Omental fat pad (tissue), 4 donors: Measurements from ENCODE around the gene TNIP3. TPM values are rescaled to one million over a fixed set of nuclear protein-coding genes. Genes with fewer than 3 reads are reported as not detected.
"Not testable (repeated sequence)": the region's sequence is repeated elsewhere in the genome, so short reads cannot be mapped to it uniquely, and the experiment has no call there.

ENCODE experiments used
- ATAC-seq: fragments of 150-250 bp; one replicate; pipeline ENCODE4 v1.9.1; 2016; ENCODE audit warnings: mild to moderate bottlenecking, moderate library complexity; ENCODE audit not compliant: low FRiP score
- DNase-seq: peaks from one replicate; pipeline ENCODE4 v3.0.0-alpha.2; 2019; ENCODE audit warnings: low spot score
- total RNA-seq, 4 donors: library from RNA; depleted of rRNA; stranded (reverse); fragments of >200 nt; gene quantifications; one replicate each; pipeline ENCODE4 v1.1.0, GENCODE V29; 2016
- TF ChIP-seq, protein P1 (sequence below), 3 donors: fragments of 450-650 bp; IDR thresholded peaks; one replicate each; pipeline ENCODE4 v1.5.1; 2016 to 2017; ENCODE audit warnings: antibody characterized with exemption in 3 of 3, mild to moderate bottlenecking in 3 of 3, moderate library complexity in 2 of 3

TNIP3 gene, protein sequence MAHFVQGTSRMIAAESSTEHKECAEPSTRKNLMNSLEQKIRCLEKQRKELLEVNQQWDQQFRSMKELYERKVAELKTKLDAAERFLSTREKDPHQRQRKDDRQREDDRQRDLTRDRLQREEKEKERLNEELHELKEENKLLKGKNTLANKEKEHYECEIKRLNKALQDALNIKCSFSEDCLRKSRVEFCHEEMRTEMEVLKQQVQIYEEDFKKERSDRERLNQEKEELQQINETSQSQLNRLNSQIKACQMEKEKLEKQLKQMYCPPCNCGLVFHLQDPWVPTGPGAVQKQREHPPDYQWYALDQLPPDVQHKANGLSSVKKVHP
- 1 to 10 TPM in 2 of 4 donors, not detected in 2; 1.3 to 1.7 TPM for total RNA-seq

DNA sequence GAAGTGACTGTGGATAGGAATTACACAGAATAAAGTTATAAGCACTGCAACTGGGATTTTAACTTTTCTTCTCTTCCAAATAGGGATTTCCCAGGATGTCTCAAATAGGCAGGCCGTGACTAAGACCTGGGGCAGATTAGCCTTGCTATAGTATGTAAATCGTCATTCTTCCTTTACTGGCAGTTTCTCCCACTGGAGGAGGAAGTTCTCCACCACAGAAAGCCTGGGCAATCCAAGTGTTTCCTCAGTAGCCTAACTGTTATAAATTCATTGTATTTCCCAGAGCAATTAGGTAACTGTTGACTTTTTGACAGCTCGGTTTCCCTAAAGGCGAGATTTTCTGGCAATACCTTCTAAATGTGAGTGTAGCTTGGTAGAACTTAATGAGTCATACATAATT, at the start of gene TNIP3:
Gene TNIP3, minus strand, starts transcription at position 31 of the 400 bp plus-strand sequence. CDS start 196 bp downstream, outside the sequence.
- ATAC-seq = no peak

DNA sequence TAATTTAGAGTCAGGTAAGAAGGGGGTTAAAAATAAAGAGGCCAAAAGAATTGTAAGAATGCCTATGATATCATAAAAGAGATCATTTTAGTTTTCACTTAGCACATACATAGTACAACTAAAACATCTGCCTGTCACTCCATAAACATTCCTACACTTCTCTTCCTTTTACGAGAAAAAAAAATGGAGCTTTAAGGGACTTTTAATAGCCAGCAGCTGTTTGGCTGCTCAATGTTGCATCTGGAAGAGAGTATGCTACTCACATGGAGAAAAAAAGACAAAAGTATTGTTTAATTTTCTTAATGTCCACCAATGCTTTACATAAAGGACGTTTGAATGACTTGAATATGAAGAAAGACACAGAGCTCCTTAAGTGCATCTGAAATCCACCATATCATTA, 48.7 kb upstream of the TNIP3 start:
- no peak for ATAC-seq
- TF ChIP-seq, protein P1, sequence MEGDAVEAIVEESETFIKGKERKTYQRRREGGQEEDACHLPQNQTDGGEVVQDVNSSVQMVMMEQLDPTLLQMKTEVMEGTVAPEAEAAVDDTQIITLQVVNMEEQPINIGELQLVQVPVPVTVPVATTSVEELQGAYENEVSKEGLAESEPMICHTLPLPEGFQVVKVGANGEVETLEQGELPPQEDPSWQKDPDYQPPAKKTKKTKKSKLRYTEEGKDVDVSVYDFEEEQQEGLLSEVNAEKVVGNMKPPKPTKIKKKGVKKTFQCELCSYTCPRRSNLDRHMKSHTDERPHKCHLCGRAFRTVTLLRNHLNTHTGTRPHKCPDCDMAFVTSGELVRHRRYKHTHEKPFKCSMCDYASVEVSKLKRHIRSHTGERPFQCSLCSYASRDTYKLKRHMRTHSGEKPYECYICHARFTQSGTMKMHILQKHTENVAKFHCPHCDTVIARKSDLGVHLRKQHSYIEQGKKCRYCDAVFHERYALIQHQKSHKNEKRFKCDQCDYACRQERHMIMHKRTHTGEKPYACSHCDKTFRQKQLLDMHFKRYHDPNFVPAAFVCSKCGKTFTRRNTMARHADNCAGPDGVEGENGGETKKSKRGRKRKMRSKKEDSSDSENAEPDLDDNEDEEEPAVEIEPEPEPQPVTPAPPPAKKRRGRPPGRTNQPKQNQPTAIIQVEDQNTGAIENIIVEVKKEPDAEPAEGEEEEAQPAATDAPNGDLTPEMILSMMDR (IDR thresholded peaks at IDR 0.05) = no peak
- no peak for DNase-seq

More for the DNA sequence above, at the start of gene TNIP3:
- DNase-seq = no peak
- TF ChIP-seq, protein P1 (IDR thresholded peaks at IDR 0.05) = no peak

- ATAC-seq = no peak
- TF ChIP-seq, protein P1 (IDR thresholded peaks at IDR 0.05) = no peak
- DNase-seq = no peak
These were observed 45.0 kb upstream of the TNIP3 start for GRCh38 chr4:121209171-121209570.

DNA sequence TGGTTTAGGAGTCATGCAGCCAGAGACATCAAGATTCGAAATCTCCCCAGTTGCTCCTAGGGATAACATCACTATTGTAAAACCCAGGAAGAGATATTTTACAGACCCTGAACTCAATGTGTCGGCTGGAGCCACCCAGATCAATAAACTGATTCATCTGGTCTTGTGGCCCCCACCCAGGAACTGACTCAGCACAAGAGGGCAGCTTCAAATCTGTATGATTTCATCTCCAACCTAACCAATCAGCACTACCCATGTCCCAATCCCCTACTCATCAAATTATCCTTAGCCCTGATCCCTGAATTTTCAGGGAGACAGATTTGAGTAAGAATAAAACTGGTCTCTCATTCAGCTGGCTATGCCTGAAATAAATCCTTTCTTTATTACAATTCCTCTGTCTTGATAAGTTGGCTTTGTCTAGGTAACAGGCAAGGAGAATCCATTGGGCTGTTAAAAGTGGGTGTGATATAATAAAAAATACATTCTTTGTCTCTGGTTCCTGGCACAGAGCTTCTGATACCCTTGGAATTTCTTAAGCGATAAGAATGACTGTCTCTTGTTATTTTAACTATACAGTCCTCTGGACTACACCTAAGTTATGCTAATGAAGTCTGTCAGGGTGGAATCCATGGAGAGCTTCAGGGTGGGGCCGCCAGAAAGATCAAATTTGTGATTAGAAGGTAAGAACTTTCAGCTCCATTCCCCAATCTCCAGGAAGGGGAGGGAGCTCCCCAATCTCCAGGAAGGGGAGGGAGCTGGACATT, 44.3 kb upstream of the TNIP3 start:
- TF ChIP-seq, protein P1 (IDR thresholded peaks at IDR 0.05) = no peak
- no peak for DNase-seq
- no peak for ATAC-seq

DNA sequence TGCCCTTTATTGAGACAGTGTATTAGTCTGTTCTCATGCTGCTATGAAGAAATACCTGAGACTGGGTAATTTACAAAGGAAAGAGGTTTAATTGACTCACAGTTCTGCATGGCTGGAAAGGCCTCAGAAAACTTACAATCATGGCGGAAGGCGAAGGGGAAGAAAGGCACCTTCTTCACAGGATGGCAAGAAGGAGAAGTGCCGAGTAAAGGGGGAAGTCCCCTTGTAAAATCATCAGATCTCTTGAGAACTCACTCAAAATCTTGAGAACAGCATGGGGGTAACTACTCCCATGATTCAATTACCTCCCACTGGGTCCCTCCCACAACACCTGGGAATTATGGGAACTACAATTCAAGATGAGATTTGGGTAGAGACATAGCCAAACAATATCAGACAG, 41.7 kb upstream of the TNIP3 start:
- not testable (repeated sequence) for ATAC-seq, DNase-seq

DNA sequence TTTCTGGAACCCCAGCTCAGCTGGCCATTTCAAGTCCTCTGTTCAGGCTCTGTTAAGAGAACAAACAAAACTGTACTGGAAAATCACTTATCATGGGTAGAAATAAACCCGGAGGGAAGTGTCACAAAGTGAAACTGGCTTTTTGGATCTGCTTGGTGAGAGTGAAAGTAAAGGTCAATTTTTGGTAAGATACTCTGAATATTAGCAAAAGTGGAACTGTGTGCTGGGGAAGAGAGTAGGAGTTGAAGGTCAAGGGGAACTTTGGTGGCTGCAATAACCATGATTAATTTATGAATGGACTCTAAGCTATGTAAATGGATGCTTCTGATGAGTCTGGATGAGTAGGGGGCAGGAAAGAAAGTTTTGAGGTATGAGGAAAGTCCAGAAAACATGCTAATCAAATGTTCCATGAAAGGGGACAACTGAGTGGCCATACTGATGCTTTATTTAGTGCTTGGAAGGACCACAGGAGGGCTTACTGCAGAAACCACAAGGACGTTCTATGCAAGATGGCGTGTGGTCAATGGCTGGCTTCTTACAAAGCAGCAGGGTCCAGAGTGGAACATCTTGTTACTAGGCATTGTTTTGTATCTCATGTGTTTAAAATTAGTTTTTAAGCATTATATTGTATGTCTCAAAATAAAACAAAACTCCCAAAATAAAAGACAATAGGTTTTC, 36.8 kb upstream of the TNIP3 start:
- DNase-seq (no peak), ATAC-seq (no peak)
- TF ChIP-seq, protein P1 (IDR thresholded peaks at IDR 0.05) = no peak
